ENCODE measurements around the gene SLC39A11. TPM values are rescaled to one million over a fixed set of nuclear protein-coding genes. Genes with fewer than 3 reads are reported as not detected.

Gene SLC39A11
- total RNA-seq, 1 donor from 2014 or later, result 4.9 TPM

- H3K27ac ChIP-seq, result no peak overlapping the region
- intact Hi-C loops (cut with DNase I), result no loop called here
- no peaks in the 10 kb centered on the region for H3K4me1 ChIP-seq
- H3K27me3 ChIP-seq, result no peaks in the 10 kb centered on the region
- DNase-seq (ENCODE audit: low spot score in 2 of 2), result no peak
- H3K9me3 ChIP-seq, result peaks cover 0 to 14% of the 10 kb centered on the region in 2 donors
- peaks cover 0 to 30% of the 10 kb centered on the region in 2 donors for H3K36me3 ChIP-seq
- no peak overlapping the region for H3K4me3 ChIP-seq
- TF ChIP-seq, protein P1, sequence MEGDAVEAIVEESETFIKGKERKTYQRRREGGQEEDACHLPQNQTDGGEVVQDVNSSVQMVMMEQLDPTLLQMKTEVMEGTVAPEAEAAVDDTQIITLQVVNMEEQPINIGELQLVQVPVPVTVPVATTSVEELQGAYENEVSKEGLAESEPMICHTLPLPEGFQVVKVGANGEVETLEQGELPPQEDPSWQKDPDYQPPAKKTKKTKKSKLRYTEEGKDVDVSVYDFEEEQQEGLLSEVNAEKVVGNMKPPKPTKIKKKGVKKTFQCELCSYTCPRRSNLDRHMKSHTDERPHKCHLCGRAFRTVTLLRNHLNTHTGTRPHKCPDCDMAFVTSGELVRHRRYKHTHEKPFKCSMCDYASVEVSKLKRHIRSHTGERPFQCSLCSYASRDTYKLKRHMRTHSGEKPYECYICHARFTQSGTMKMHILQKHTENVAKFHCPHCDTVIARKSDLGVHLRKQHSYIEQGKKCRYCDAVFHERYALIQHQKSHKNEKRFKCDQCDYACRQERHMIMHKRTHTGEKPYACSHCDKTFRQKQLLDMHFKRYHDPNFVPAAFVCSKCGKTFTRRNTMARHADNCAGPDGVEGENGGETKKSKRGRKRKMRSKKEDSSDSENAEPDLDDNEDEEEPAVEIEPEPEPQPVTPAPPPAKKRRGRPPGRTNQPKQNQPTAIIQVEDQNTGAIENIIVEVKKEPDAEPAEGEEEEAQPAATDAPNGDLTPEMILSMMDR (IDR thresholded peaks at IDR 0.05), result no peak
These were observed 279.7 kb downstream of the SLC39A11 start for GRCh38 chr17:72812823-72813222.

GRCh38 chr17:72811976-72812687, 280.4 kb downstream of the SLC39A11 start:
- Histone ChIP-seq H3K4me3 (no peak overlapping the region), H3K27me3 (no peaks in the 10 kb centered on the region), H3K36me3 (peaks cover 0 to 27% of the 10 kb centered on the region in 2 donors), H3K27ac (no peak overlapping the region), H3K9me3 (peaks cover 0 to 14% of the 10 kb centered on the region in 2 donors), H3K4me1 (no peaks in the 10 kb centered on the region)
- intact Hi-C loops (cut with DNase I), result no loop called here
- TF ChIP-seq, protein P1 (IDR thresholded peaks at IDR 0.05), result no peak
- no peak for DNase-seq (ENCODE audit: low spot score in 2 of 2)

GRCh38 chr17:72810991-72811508, 281.4 kb downstream of the SLC39A11 start:
- TF ChIP-seq, protein P1 (IDR thresholded peaks at IDR 0.05), result no peak
- H3K27me3 ChIP-seq, result no peaks in the 10 kb centered on the region
- peaks cover 0 to 14% of the 10 kb centered on the region in 2 donors for H3K9me3 ChIP-seq
- H3K36me3 ChIP-seq, result peaks cover 0 to 22% of the 10 kb centered on the region in 2 donors
- no peak for DNase-seq (ENCODE audit: low spot score in 2 of 2)
- no peaks in the 10 kb centered on the region for H3K4me1 ChIP-seq
- H3K4me3 ChIP-seq, result no peak overlapping the region
- no peak overlapping the region for H3K27ac ChIP-seq
- intact Hi-C loops (cut with DNase I), result no loop called here

- TF ChIP-seq, protein P1 (IDR thresholded peaks at IDR 0.05), result no peak
- DNase-seq (ENCODE audit: low spot score in 2 of 2), result no peak
- intact Hi-C loops (cut with DNase I), result no loop called here
- Histone ChIP-seq H3K9me3 (peaks cover 0 to 5% of the 10 kb centered on the region in 2 donors), H3K27me3 (no peaks in the 10 kb centered on the region), H3K4me3 (no peak overlapping the region), H3K36me3 (peaks cover 0 to 4% of the 10 kb centered on the region in 2 donors), H3K27ac (no peak overlapping the region), H3K4me1 (no peaks in the 10 kb centered on the region)
These were observed 286.5 kb downstream of the SLC39A11 start for GRCh38 chr17:72806011-72806410.

- Histone ChIP-seq H3K4me3 (no peak overlapping the region), H3K27me3 (no peaks in the 10 kb centered on the region), H3K27ac (no peak overlapping the region), H3K9me3 (peaks cover 0 to 13% of the 10 kb centered on the region in 2 donors), H3K36me3 (no peaks in the 10 kb centered on the region), H3K4me1 (no peaks in the 10 kb centered on the region)
- intact Hi-C loops (cut with DNase I), result no loop called here
- no peak for DNase-seq (ENCODE audit: low spot score in 2 of 2)
- TF ChIP-seq, protein P1 (IDR thresholded peaks at IDR 0.05), result no peak
These were observed 287.4 kb downstream of the SLC39A11 start for GRCh38 chr17:72804949-72805707.
